AG04450 (cell line): ENCODE measurements around the gene BMF. TPM values are rescaled to one million over a fixed set of nuclear protein-coding genes. Genes with fewer than 3 reads are reported as not detected.
"Not testable (repeated sequence)": the region's sequence is repeated elsewhere in the genome, so short reads cannot be mapped to it uniquely, and the experiment has no call there.

ENCODE experiments used
- CTCF ChIA-PET: fragments of 300-600, 350-600 bp; formaldehyde crosslinking; extraction: SDS; loops from one replicate; lab custom pipeline; 2022; ENCODE audit warnings: antibody characterized with exemption, inconsistent platforms; lab: Charles Lee
- POLR2A ChIA-PET: fragments of 350-600 bp; formaldehyde crosslinking; extraction: SDS; loops from one replicate; lab custom pipeline; 2021; ENCODE audit warnings: antibody characterized with exemption, inconsistent platforms; lab: Yijun Ruan, JAX
- DNase-seq: peaks from one replicate; pipeline ENCODE4 v3.0.0-alpha.2; 2011; ENCODE audit warnings: low read depth, low spot score
- H3K27ac ChIP-seq: one replicate; pipeline ENCODE4 v1.5.1; 2012; ENCODE audit warnings: low read depth, low read length, control low read depth
- H3K27me3 ChIP-seq: one replicate; pipeline ENCODE4 v1.6.0; 2012; ENCODE audit warnings: low read length; ENCODE audit not compliant: control insufficient read depth, insufficient read depth
- H3K4me3 ChIP-seq: 2 replicates; pipeline ENCODE4 v1.5.1; 2011; ENCODE audit warnings: mild to moderate bottlenecking, low read depth, low read length, control low read depth
- H3K9me3 ChIP-seq: 2 replicates; pipeline ENCODE4 v1.5.1; 2012; ENCODE audit warnings: low read length; ENCODE audit not compliant: control insufficient read depth, insufficient read depth
- polyA plus RNA-seq: library from polyadenylated mRNA; depleted of rRNA; stranded (reverse); fragments of >200 nt; gene quantifications from 2 replicates; pipeline ENCODE4 v1.2.3, GENCODE V29; 2011
- TF ChIP-seq, protein P1 (sequence below): IDR thresholded peaks from 2 replicates; pipeline ENCODE4 v1.5.1; 2011; ENCODE audit warnings: low read depth, low read length, control low read depth, inconsistent platforms

The BMF gene
- polyA plus RNA-seq, 1 experiment, result 6.2 TPM

DNA sequence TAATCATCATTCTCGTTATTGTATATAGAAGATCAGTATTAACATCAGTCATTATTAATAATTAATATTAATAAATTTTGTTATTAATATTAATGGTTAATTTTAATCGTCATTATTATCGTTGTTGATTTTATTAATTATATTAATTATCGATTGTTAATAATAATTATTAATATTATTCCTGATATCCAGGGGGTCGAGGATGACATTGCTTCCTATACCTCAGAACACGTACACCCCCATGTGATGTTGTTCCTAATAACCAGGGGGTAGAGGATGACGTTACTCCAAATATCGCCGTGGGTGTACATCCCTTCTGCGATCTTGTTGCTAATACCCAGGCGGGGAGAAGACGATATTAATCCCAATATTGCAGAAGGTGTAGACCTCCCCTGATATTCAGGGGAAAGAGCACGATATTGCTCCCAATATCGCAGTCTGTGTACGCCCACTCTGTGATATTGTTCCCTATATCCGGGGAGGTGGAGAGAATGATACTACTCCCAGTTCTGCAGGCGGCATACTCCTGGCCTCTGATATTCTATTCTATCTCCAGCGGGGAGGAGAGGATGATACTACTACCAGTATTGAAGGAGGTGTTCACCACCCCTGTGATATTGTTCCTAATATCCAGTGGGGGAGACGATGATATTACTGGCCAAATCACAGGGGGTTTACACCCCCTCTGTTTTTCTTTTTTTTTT lies 22.3 kb upstream of the BMF start:
- POLR2A ChIA-PET, result no interaction called here
- DNase-seq, result no peak
- H3K27ac ChIP-seq, result no peak overlapping the region
- H3K9me3 ChIP-seq, result no peaks in the 10 kb centered on the region
- CTCF ChIA-PET, result no interaction called here
- TF ChIP-seq, protein P1, sequence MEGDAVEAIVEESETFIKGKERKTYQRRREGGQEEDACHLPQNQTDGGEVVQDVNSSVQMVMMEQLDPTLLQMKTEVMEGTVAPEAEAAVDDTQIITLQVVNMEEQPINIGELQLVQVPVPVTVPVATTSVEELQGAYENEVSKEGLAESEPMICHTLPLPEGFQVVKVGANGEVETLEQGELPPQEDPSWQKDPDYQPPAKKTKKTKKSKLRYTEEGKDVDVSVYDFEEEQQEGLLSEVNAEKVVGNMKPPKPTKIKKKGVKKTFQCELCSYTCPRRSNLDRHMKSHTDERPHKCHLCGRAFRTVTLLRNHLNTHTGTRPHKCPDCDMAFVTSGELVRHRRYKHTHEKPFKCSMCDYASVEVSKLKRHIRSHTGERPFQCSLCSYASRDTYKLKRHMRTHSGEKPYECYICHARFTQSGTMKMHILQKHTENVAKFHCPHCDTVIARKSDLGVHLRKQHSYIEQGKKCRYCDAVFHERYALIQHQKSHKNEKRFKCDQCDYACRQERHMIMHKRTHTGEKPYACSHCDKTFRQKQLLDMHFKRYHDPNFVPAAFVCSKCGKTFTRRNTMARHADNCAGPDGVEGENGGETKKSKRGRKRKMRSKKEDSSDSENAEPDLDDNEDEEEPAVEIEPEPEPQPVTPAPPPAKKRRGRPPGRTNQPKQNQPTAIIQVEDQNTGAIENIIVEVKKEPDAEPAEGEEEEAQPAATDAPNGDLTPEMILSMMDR, result no peak
- H3K4me3 ChIP-seq, result no peak overlapping the region
- H3K27me3 ChIP-seq, result peaks cover 14% of the 10 kb centered on the region

DNA sequence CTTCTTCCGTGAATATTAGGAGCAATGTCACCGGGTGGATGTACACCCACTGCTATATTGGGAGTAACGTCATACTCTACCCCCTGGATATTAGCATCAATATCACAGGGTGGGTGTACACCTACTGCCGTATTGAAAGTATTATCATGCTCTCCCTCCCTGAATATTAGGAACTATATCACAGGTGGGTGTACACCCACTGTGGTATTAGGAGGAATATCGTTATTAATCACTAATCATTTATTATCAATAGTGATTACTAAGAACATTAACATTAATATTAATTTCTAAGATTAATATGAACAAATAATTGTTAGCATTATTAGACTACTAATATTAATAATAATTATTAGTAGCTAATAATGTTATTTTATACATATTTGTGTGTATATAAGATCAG lies 21.4 kb upstream of the BMF start:
- peaks cover 14% of the 10 kb centered on the region for H3K27me3 ChIP-seq
- TF ChIP-seq, protein P1, result no peak
- CTCF ChIA-PET, result no interaction called here
- no peak for DNase-seq
- no peaks in the 10 kb centered on the region for H3K9me3 ChIP-seq
- H3K27ac ChIP-seq, result no peak overlapping the region
- POLR2A ChIA-PET, result no interaction called here
- H3K4me3 ChIP-seq, result no peak overlapping the region

DNA sequence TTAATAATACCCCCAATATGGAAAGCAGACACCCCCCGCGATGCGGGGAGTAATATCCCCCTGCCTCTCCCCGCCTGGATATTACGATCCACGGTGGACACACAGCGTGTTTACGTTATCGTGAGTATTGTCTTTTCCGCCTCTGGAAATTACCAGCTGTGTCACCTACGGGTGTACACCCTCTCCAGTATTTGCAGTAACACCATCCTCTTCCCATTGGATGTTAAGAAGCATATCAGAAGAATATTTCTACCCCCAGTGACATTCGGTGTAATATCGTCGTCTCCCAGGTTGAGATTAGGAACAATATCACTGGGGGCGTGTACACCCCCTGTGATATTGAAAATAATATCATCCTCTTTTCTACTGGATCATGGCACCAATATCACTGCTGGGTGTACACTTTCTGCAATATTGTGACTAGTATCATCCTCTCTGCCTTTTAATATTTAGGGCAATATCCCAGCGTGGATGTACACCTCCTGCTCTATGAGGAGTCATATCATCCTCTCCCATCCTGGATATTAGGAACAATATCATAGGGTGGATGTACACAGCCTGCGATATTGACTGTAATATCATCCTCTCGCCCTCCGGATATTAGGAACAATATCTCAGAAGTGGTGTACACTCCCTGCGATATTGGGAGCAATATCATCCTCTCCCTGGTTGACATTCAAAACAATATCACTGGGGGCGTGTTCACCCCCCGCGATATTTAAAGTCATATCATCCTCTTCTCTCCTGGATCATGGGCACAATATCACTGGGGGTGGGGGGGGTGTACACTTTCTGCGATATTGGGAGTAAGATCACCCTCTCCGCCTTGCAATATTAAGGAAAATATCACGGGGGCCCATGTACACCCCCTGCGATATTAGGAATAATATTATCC lies 20.3 kb upstream of the BMF start:
- H3K4me3 ChIP-seq, result no peak overlapping the region
- no peak for DNase-seq
- ChIA-PET CTCF (no interaction called here), POLR2A (no interaction called here)
- H3K9me3 ChIP-seq, result no peaks in the 10 kb centered on the region
- H3K27me3 ChIP-seq, result peaks cover 14% of the 10 kb centered on the region
- TF ChIP-seq, protein P1, result no peak
- H3K27ac ChIP-seq, result no peak overlapping the region

DNA sequence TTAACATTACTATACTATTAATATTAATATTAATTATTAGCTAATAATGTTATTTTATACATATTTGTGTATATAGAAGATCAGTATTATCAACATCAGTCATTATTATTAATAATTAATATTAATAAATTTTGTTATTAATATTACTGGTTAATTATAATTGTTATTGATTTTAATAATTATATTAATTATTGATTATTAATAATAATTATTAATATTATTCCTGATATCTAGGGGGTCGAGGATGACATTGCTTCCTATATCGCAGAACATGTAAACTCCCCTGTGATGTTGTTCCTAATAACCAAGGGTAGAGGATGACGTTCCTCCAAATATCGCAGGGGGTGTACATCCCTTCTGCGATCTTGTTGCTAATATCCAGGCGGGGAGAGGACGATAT lies 17.3 kb upstream of the BMF start:
- H3K27me3 ChIP-seq, result peaks cover 12% of the 10 kb centered on the region

DNA sequence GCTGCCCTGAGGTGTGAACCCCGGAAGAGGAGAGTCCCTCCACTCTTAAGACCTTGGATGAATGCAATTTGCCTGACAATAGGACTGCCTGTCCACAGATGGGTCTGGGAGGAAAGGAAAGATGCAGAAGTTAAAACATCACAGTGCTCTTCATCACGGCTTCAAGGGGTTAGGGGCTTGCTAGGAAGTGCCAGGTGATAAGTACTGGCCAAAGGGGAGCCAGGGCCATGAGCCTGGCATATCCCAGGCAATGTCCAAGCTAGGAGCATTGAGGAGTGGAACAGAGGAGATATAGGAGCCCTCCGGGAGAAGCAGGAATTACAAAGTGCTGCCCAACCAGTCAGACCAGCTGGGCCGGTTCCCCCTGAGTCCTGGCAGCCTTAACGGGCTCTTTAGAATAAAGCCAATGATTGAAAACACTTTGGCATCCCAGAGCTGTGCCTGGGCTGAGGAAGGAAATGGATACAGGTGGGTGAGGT lies 16.2 kb upstream of the BMF start:
- H3K27me3 ChIP-seq, result peaks cover 12% of the 10 kb centered on the region
- H3K9me3 ChIP-seq, CTCF ChIA-PET, H3K27ac ChIP-seq, POLR2A ChIA-PET, DNase-seq, H3K4me3 ChIP-seq: not testable (repeated sequence)

More for the DNA sequence above, 17.3 kb upstream of the BMF start:
- TF ChIP-seq, protein P1, result no peak
- no peak for DNase-seq
- Histone ChIP-seq H3K9me3 (no peaks in the 10 kb centered on the region), H3K27ac (no peak overlapping the region), H3K4me3 (no peak overlapping the region)
- POLR2A ChIA-PET, result no interaction called here
- CTCF ChIA-PET, result no interaction called here

DNA sequence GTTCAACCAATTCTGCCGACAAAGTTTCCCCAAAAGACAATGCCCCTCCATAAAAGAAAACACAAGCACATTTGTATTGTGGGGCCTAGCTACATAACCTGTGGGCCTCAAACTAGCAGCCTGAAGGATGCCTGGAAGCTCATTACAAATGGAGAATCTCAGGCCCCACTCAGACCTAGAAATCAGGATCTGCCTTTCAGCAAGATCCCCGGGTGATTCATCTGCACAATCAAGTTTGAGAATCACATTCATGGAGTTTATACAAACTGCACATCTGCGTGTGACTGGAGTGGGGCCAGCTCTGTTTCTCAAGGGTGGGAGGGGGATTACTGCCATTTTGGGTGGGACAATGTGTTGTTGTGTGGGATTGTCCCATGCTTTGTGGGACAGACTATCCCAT lies 15.7 kb upstream of the BMF start:
- POLR2A ChIA-PET, H3K9me3 ChIP-seq, H3K27ac ChIP-seq, DNase-seq, H3K4me3 ChIP-seq: not testable (repeated sequence)
- H3K27me3 ChIP-seq, result peaks cover 12% of the 10 kb centered on the region
- CTCF ChIA-PET, result interaction anchor here (1.3 kb wide), 1 partner anchor 19 kb away, joined by 4 read pairs; no protein-coding TSS in a partner anchor

DNA sequence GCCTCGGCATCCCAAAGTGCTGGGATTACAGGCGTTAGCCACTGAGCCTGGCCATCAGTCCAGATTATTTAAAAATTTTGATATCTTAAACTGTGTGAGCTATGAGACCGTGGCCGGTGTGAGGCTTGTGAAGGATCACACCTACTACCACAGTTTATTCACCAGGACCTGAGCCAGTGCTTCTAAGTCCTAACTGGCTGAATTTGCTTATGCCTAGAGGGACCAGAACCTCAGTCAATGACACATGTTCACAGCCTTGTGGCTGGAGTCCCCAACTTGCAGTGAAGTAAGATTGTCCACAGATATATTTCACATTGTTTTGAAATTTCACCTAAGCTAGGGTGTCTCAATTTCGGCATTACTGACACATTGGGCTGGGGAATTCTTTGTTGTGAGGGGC lies 15.2 kb upstream of the BMF start:
- CTCF ChIA-PET, result interaction anchor here (1.3 kb wide), 1 partner anchor 19 kb away, joined by 4 read pairs; no protein-coding TSS in a partner anchor

DNA sequence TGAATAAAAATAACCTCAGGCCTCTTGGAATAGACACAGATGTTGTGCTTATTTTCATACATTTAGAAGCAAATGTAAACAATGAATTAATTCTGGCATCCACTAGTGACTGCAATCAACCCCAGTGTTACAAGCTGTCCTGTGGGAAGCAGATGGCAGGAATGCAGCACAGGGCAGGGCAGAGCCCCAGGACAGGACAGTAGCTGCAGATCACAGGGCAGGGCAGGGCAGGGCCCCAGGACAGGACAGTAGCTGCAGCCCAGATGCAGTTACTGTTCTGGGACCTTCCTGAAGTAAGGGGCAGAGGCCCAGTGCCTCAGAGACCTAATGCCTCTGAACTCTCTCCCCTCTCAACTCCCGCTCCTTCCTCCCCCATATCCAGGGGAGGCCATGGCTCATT lies 14.3 kb upstream of the BMF start:
- H3K4me3 ChIP-seq, POLR2A ChIA-PET, H3K27me3 ChIP-seq, H3K9me3 ChIP-seq, H3K27ac ChIP-seq, DNase-seq: not testable (repeated sequence)
- CTCF ChIA-PET, result interaction anchor here (1.3 kb wide), 1 partner anchor 18 kb away, joined by 4 read pairs; no protein-coding TSS in a partner anchor

More for the DNA sequence above, 15.2 kb upstream of the BMF start:
- POLR2A ChIA-PET, DNase-seq, H3K4me3 ChIP-seq, H3K27me3 ChIP-seq, H3K9me3 ChIP-seq, H3K27ac ChIP-seq: not testable (repeated sequence)
